ENCODE results near the gene CDRT15.

Gene CDRT15

DNA sequence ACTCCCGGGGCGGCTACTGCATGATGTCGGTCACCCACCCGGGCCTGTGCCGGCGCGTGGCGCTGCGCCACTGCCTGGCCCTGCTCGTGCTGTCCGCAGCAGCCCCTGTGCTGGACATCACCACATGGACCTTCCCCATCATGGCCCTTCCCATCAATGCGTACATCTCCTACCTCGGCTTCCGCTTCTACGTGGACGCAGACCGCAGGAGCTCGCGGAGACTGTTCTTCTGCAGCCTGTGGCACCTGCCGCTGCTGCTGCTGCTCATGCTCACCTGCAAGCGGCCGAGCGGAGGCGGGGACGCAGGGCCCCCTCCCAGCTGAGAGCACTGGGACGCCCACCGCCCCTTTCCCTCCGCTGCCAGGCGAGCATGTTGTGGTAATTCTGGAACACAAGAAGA, 29.8 kb downstream of the CDRT15 start:
- TF ChIP-seq ZNF565 (CRISPR knock-in tag; conservative IDR thresholded peaks at IDR 0.05; ENCODE audit: low read depth) (no peak), TSHZ2 (CRISPR knock-in tag; IDR thresholded peaks at IDR 0.05) (no peak), SNAI2 (CRISPR knock-in tag; IDR thresholded peaks at IDR 0.05) (no peak), PATZ1 (CRISPR knock-in tag; IDR thresholded peaks at IDR 0.05; ENCODE audit: borderline replicate concordance) (no peak), GLIS3 (CRISPR knock-in tag; IDR thresholded peaks at IDR 0.05) (no peak), ARNTL (CRISPR knock-in tag; IDR thresholded peaks at IDR 0.05; ENCODE audit: borderline replicate concordance, low read depth) (no peak), ZNF70 (CRISPR knock-in tag; IDR thresholded peaks at IDR 0.05) (no peak), CSDC2 (CRISPR knock-in tag; IDR thresholded peaks at IDR 0.05) (no peak), ZNF8 (CRISPR knock-in tag; IDR thresholded peaks at IDR 0.05) (no peak), RARB (CRISPR knock-in tag; IDR thresholded peaks at IDR 0.05) (no peak), ISL1 (CRISPR knock-in tag; IDR thresholded peaks at IDR 0.05) (no peak), BACH2 (CRISPR knock-in tag; IDR thresholded peaks at IDR 0.05; ENCODE audit: borderline replicate concordance) (no peak)
- no peak for ATAC-seq

DNA sequence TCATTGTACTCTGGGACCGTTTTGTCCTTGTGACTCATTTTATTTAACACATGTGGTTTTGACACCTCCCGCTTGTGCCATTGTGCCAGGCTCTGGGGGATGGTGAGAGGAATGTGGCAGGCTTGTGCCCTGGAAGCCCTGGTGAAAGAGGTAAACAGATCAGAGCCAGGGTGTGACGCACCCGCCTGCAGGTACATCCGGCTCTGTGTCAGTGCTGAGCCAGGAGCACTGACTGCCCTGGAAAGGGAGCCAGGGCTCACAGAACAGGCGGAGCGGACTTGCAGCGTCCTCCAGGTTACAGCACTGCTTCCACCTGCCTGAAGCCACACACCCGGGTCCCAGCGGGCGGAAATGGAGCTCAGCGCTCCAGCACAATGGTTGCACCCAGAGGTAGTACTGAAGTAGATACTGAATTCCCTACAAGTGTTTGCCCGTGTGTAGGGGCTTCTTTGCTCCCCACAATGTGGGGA, 30.6 kb downstream of the CDRT15 start:
- no peak for ATAC-seq
- TF ChIP-seq OSR1 (CRISPR knock-in tag; IDR thresholded peaks at IDR 0.05) (no peak), SNAI2 (CRISPR knock-in tag; IDR thresholded peaks at IDR 0.05) (no peak), POU6F1 (CRISPR knock-in tag; IDR thresholded peaks at IDR 0.05; ENCODE audit: borderline replicate concordance, low read depth) (no peak), RARB (CRISPR knock-in tag; IDR thresholded peaks at IDR 0.05) (no peak), PATZ1 (CRISPR knock-in tag; IDR thresholded peaks at IDR 0.05; ENCODE audit: borderline replicate concordance) (no peak), TOX (CRISPR knock-in tag; IDR thresholded peaks at IDR 0.05; ENCODE audit: borderline replicate concordance) (no peak), ZFP30 (CRISPR knock-in tag; IDR thresholded peaks at IDR 0.05) (no peak), TSHZ2 (CRISPR knock-in tag; IDR thresholded peaks at IDR 0.05) (no peak)
- TF ChIP-seq, protein P1, sequence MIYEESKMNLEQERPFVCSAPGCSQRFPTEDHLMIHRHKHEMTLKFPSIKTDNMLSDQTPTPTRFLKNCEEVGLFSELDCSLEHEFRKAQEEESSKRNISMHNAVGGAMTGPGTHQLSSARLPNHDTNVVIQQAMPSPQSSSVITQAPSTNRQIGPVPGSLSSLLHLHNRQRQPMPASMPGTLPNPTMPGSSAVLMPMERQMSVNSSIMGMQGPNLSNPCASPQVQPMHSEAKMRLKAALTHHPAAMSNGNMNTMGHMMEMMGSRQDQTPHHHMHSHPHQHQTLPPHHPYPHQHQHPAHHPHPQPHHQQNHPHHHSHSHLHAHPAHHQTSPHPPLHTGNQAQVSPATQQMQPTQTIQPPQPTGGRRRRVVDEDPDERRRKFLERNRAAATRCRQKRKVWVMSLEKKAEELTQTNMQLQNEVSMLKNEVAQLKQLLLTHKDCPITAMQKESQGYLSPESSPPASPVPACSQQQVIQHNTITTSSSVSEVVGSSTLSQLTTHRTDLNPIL (CRISPR knock-in tag; IDR thresholded peaks at IDR 0.05; ENCODE audit: low read depth) = no peak
- TF ChIP-seq, protein P2, sequence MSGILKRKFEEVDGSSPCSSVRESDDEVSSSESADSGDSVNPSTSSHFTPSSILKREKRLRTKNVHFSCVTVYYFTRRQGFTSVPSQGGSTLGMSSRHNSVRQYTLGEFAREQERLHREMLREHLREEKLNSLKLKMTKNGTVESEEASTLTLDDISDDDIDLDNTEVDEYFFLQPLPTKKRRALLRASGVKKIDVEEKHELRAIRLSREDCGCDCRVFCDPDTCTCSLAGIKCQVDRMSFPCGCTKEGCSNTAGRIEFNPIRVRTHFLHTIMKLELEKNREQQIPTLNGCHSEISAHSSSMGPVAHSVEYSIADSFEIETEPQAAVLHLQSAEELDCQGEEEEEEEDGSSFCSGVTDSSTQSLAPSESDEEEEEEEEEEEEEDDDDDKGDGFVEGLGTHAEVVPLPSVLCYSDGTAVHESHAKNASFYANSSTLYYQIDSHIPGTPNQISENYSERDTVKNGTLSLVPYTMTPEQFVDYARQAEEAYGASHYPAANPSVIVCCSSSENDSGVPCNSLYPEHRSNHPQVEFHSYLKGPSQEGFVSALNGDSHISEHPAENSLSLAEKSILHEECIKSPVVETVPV (CRISPR knock-in tag; IDR thresholded peaks at IDR 0.05) = no peak
